Fibroblast of lung (primary cell): ENCODE data around the gene RASSF7. TPM values are rescaled to one million over a fixed set of nuclear protein-coding genes. Genes with fewer than 3 reads are reported as not detected.
A peak's percentile ranks its signal among the peaks of the same experiment; 100 is the strongest.

Source experiments
- DNase-seq, 2 donors: peaks; one replicate each; pipeline versions ENCODE4 v3.0.0 to v3.0.0-alpha.2; 2010; ENCODE audit warnings: low read depth in 2 of 2
- H2AFZ ChIP-seq: 2 replicates; pipeline ENCODE4 v1.5.1; 2012; ENCODE audit warnings: low read length, control low read depth, inconsistent platforms
- H3K27ac ChIP-seq: 2 replicates; pipeline ENCODE4 v1.5.1; 2011; ENCODE audit warnings: low read length, control low read depth; ENCODE audit not compliant: insufficient read depth
- H3K27me3 ChIP-seq: 2 replicates; pipeline ENCODE4 v1.5.1; 2011; ENCODE audit warnings: mild to moderate bottlenecking, low read length; ENCODE audit not compliant: control insufficient read depth, insufficient read depth
- H3K36me3 ChIP-seq: 2 replicates; pipeline ENCODE4 v1.5.1; 2011; ENCODE audit warnings: low read length; ENCODE audit not compliant: control insufficient read depth, insufficient read depth
- H3K4me1 ChIP-seq: 2 replicates; pipeline ENCODE4 v1.5.1; 2011; ENCODE audit warnings: low read length; ENCODE audit not compliant: control insufficient read depth, insufficient read depth; ENCODE audit errors: extremely low read depth
- H3K4me2 ChIP-seq: 2 replicates; pipeline ENCODE4 v1.5.1; 2011; ENCODE audit warnings: low read length, control low read depth; ENCODE audit not compliant: insufficient read depth; ENCODE audit errors: extremely low read depth
- H3K4me3 ChIP-seq, 4 experiments: fragments of 200-600 bp in 1 of 4; sonication (generic) in 1 of 4; replicated peaks in 1 of 4; 2 replicates each; pipeline ENCODE4 v1.5.1; 2011 to 2016; ENCODE audit warnings: low read length in 4 of 4, low read depth in 3 of 4, mild to moderate bottlenecking in 3 of 4, control low read depth in 2 of 4, inconsistent platforms in 1 of 4, mixed read lengths in 1 of 4; ENCODE audit not compliant: insufficient read depth in 1 of 4; ENCODE audit errors: control extremely low read depth in 1 of 4
- H3K79me2 ChIP-seq: 2 replicates; pipeline ENCODE4 v1.5.1; 2012; ENCODE audit warnings: mild to moderate bottlenecking, low read length, inconsistent platforms; ENCODE audit not compliant: control insufficient read depth, insufficient read depth
- H3K9ac ChIP-seq: 2 replicates; pipeline ENCODE4 v1.5.1; 2011; ENCODE audit warnings: mild to moderate bottlenecking, low read length, control low read depth; ENCODE audit not compliant: insufficient read depth
- H3K9me3 ChIP-seq: 2 replicates; pipeline ENCODE4 v1.5.1; 2012; ENCODE audit warnings: low read depth, low read length; ENCODE audit not compliant: control insufficient read depth, insufficient read depth
- H4K20me1 ChIP-seq: 2 replicates; pipeline ENCODE4 v1.5.1; 2011; ENCODE audit warnings: low read length; ENCODE audit not compliant: control insufficient read depth, insufficient read depth; ENCODE audit errors: extremely low read depth
- CTCF ChIP-seq, 2 donors: IDR thresholded peaks in 1 of 2; conservative IDR thresholded peaks in 1 of 2; 1 replicate in 1 of 2; 2 replicates in 1 of 2; pipeline ENCODE4 v1.5.1; 2011 to 2012; ENCODE audit warnings: low read length in 2 of 2, control low read depth in 1 of 2, inconsistent platforms in 1 of 2, low read depth in 1 of 2, mild to moderate bottlenecking in 1 of 2
- EZH2 ChIP-seq: IDR thresholded peaks from 2 replicates; pipeline ENCODE4 v1.5.1; 2012; ENCODE audit warnings: low read length, control low read depth, mild to moderate bottlenecking; ENCODE audit errors: missing control alignments
- polyA plus RNA-seq, 2 donors: library from polyadenylated mRNA; depleted of rRNA in 1 of 2; stranded (reverse) in 1 of 2; unstranded in 1 of 2; fragments of >200 nt; gene quantifications; 2 replicates each; pipeline ENCODE4 v1.2.1, GENCODE V29; 2011 to 2012; ENCODE audit warnings: missing spikeins in 1 of 2
- total RNA-seq: library from RNA; depleted of rRNA; stranded (reverse); fragments of >200 nt; gene quantifications from 2 replicates; pipeline ENCODE4 v1.2.1, GENCODE V29; 2014

The RASSF7 gene
- total and polyA plus RNA-seq, 2 donors (not counting 1 experiment from before 2014, with no cell fraction given) = 1.6 to 2.8 TPM

- DNase-seq = no peak
- Histone ChIP-seq H4K20me1 (no peaks in the 10 kb centered on the region), H3K4me3 (no peak overlapping the region), H3K9ac (no peak overlapping the region), H3K27me3 (no peaks in the 10 kb centered on the region), H3K27ac (no peak overlapping the region), H2AFZ (no peak overlapping the region), H3K4me2 (no peak overlapping the region), H3K9me3 (no peaks in the 10 kb centered on the region), H3K36me3 (peaks cover 15% of the 10 kb centered on the region), H3K4me1 (no peaks in the 10 kb centered on the region), H3K79me2 (peaks cover 12% of the 10 kb centered on the region)
- TF ChIP-seq EZH2 (no peak), CTCF (conservative IDR thresholded peaks at IDR 0.05 in 1 of 2, IDR thresholded peaks at IDR 0.05 in 1 of 2; ENCODE audit: low read depth in 1 of 2, low read length in 2 of 2) (no peak)
These were observed 28.2 kb upstream of the RASSF7 start for GRCh38 chr11:532527-532985.

- H3K9ac ChIP-seq = no peak overlapping the region
- TF ChIP-seq CTCF (conservative IDR thresholded peaks at IDR 0.05 in 1 of 2, IDR thresholded peaks at IDR 0.05 in 1 of 2; ENCODE audit: low read depth in 1 of 2, low read length in 2 of 2) (no peak), EZH2 (no peak)
- H3K4me3 ChIP-seq = no peak overlapping the region
- H3K4me1 ChIP-seq = no peaks in the 10 kb centered on the region
- H3K36me3 ChIP-seq = peaks cover 15% of the 10 kb centered on the region
- no peak overlapping the region for H2AFZ ChIP-seq
- H3K79me2 ChIP-seq = peaks cover 12% of the 10 kb centered on the region
- H3K27ac ChIP-seq = no peak overlapping the region
- no peaks in the 10 kb centered on the region for H4K20me1 ChIP-seq
- DNase-seq = no peak
- H3K27me3 ChIP-seq = no peaks in the 10 kb centered on the region
- no peak overlapping the region for H3K4me2 ChIP-seq
- no peaks in the 10 kb centered on the region for H3K9me3 ChIP-seq
These were observed 27.7 kb upstream of the RASSF7 start for GRCh38 chr11:532986-533585.

GRCh38 chr11:533586-534395 is 27.0 kb upstream of the RASSF7 start:
- TF ChIP-seq EZH2 (no peak), CTCF (conservative IDR thresholded peaks at IDR 0.05 in 1 of 2, IDR thresholded peaks at IDR 0.05 in 1 of 2; ENCODE audit: low read depth in 1 of 2, low read length in 2 of 2) (no peak)
- Histone ChIP-seq H3K36me3 (peaks cover 15% of the 10 kb centered on the region), H3K4me3 (peak overlapping the region; percentile 63 to 89 (median 82)), H3K9me3 (no peaks in the 10 kb centered on the region), H3K4me1 (no peaks in the 10 kb centered on the region), H3K9ac (peak overlapping the region; percentile 69), H3K27me3 (no peaks in the 10 kb centered on the region), H4K20me1 (no peaks in the 10 kb centered on the region), H2AFZ (no peak overlapping the region), H3K27ac (no peak overlapping the region), H3K4me2 (peak overlapping the region; percentile 94), H3K79me2 (peaks cover 12% of the 10 kb centered on the region)
- no peak for DNase-seq
